HuH-7.5 (cell line): ENCODE data around the gene ARHGEF16.

Source experiments
- DNase-seq: peaks from one replicate; pipeline ENCODE4 v3.0.0; 2011; ENCODE audit warnings: low spot score

The ARHGEF16 gene

DNA sequence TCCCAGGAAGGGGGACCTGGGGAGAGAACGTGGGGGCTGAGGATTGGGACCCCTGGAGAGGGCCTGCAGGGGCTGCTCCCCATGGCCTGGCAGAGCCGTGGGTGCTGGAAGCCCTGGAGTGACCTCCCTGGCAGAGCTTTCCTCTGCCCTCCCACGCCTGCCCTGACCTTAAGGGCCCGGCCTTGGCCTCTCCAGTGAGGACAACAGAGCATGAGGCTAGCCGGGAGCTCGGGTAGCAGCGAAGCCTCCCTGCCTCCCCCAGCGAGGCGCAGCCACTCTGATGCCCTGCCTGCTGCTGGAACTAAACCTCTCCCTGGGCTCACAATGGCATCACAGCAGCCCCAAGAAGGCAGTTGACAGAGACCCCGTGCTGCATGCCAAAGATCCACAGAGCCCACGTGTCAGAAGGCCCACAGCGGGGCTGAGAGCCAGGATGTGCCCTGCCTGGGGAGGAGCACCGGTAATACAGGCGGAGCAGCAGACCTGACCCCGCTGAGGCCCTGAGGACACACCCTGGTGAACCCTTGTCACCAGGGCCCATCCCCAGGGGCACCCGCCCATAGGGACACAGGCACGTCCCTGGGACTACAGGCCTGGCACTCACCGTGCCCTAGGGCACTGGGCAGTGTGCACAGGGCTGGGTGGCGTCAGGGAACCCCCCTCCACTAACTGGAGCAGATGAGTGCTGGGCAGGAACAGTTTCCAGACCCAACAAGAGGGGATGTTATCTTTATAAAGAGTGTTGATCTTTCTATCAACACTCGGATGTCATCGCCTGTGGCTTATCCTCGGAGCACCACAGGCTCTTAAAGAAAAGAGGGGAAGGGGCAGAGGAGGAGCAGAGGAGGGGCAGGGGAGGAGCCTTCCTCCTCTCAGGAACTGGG is 48.4 kb downstream of the ARHGEF16 start:
- DNase-seq, result no peak

DNA sequence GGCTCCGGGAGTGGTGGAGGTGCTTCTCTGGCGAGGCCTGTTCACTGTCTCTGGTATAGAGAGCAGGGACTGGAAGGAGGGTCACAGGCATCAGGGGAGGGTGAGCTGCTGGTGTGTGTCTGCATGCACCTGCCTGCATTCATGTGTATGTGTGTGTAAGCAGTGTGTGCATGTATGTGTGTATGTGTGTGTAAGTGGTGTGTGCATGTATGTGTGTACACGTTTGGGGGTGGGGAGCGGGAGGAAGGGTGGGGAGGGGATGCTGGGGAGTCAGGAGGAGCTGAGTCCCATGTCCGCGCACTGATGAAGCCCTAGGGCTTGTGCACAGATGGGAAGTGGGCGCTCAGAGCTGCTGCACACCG is 49.0 kb downstream of the ARHGEF16 start:
- DNase-seq, result no peak

DNA sequence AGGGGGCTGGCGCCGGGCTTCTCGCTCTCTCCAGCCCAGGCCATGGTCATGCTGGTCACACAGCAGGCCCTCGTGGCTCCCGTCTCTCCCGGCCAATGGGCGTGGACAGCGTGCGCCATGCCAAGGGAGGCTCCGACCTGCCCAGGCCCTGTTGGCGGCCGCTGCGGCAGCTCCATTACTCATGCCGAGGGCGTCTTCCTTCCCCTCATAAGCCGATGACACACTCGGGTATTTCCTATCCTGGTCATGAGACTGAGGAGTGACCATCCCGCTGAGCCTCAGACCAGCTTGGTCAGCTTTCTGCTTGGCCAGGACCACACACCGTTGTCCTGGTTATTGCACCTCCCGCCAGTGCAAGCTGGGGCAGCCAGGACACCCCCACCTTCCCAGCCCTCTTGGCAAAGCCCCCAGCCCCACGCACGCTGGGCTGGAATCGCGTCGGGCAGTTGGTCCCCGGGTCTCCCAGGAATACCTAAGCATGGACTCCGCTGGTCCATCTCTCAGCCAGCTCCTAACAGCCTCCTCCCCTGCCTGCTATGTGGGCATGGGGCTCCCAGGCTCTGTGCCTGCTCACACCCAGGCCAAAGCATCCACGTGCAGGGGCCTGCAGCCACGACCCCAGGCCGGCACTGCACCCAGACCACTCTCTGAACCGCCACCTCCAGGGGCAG is 49.8 kb downstream of the ARHGEF16 start:
- DNase-seq, result no peak

DNA sequence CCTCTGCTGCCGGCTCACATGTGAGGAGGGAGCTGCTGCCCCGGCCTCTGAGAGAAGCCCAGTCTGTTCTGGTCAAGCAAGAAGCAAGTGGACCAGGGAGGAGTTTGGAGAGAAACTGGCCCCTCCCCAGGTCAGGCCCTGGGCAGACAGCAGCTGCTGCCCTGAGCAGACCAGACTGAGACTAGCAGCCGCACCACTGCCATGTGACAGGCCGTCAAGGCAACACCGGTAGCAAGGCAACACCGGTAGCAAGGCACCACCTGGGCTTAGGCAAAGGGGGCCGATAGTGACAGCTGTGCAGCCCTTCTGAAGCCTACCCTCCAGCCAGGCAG is 50.3 kb downstream of the ARHGEF16 start:
- no peak for DNase-seq

DNA sequence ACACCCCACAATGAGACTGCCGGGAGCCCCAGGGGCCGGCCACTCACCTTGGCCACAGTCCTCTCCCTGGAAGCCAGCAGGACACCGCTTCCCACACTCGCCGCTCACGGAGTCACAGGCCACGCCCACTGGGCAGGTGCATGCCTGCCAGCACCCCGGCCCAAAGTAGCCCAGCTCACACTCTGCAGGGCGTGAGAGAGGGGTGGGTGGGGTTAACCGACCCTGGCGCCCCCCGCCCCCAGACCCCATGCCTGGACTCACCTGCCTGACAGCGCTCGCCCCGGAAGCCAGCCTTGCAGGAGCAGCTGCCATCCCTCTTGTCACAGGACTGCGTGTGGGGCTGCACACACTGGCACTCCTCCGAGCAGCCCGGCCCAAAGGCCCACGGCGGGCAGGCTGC is 50.7 kb downstream of the ARHGEF16 start:
- no peak for DNase-seq

DNA sequence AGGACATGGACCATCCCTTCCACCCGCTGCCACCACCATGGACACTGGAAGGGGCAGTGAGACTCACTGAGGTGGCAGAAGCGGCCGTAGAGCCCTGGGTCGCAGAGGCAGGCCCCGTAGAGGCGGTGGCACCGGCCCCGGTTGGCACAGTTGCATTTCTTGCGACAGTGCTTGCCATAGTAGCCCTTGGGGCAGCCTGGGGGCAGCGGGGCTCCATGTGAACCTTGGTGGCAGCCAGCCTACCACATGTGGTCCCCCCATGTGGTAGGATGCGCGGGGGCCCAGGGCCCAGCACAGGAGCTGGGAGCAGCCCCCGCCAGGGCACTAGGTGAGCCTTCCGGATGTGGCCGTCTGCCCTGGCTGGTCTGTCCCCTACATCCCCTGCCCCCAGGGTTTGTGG is 51.6 kb downstream of the ARHGEF16 start:
- DNase-seq, result no peak

DNA sequence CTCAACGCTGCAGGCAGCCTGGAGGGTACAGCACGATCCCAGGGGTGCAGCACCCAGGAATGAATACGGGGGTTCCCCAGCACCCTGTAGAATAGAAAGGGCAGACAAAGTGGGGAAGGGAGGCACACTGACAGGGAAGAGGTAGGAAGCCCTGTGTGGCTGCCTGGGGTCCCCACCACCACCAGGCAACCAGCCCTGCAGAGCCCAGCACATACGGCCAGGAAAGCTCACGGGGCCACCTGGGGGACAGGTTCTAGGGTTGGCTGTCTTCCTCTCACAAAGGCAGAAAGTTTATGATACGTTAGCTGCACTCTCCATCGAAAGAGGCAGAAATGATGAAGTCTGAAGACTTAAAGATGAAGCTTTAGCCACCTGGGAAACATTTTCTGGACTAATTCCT is 52.5 kb downstream of the ARHGEF16 start:
- DNase-seq, result no peak

DNA sequence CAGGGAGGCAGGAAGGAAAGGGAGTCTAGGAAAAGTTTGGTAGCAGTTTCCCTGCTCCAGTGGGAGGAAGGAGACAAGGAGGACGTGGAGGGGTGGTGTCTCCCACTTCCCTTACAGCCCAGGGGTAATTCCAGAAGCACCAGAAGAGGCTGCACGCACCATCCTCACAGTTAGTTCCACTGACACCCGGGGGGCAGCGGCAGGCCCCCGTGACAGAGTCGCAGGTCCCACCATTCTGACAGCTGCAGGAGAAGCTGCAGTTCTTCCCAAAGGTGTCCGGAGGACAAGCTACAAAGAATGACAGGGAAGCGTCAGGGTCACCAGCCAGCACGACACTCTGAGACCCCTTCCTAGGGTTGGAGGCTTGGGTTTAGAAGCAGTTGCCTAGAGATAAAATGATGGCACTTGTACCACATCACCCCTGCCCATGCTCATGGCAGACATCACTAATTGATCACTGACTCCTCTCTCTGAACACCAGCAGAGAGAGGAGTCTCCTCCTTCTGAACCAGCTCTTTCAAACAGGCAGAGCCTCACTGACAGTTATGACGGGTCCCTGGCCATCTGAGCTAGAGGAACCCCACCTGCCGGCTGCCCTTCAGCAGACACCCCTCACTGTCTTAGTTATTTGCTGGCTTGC is 53.3 kb downstream of the ARHGEF16 start:
- no peak for DNase-seq

DNA sequence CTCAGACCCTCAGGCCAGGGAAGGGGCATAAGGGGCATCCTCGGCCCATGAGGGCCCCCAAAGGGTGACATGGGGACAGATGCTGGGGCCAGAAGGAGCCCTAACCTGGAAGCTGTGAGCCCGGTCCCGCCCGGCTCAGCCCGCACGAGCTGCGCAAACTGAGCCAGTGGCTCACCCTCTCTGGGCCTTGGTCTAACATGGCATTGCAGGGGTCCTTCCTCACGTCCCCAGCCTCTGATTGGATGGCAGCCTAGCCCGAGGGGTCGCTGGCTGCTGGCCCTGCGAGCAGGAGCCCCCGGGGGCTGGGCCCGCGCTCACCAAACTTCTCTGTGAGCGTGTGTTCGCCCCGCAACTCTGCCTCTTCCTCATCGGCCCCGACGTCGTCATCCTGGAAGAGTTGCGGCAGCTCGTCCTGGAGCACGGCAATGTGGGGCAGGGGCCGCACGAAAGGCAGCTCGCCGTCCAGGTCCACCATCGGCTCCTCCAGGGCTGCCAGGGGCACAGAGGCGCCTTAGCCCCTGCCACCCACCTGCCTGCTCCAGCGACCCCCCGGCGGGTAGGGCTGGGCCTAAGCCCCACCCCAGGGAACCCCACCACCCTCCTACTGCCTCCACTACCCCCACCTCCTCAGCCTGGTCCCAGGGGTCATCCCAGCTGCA is 54.4 kb downstream of the ARHGEF16 start:
- DNase-seq, result no peak

DNA sequence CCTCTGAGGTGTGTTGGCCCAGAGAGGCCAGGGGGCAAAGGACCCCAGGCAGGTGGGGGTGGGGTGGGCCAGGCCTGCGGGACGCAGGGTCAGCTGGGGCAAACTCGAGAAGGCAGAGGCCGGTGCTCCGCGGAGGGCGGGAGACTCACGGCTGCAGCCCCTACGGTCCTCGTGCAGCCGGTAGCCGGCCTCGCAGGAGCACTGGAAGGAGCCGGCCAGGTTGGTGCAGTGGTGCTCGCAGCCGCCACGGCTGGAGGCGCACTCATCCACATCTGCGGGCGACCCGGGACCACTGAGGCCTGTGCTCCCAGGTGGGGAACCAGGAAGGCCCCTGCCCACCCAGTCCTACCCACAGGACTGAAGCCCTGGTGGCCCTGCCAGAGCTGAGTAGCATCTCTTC is 55.3 kb downstream of the ARHGEF16 start:
- no peak for DNase-seq

DNA sequence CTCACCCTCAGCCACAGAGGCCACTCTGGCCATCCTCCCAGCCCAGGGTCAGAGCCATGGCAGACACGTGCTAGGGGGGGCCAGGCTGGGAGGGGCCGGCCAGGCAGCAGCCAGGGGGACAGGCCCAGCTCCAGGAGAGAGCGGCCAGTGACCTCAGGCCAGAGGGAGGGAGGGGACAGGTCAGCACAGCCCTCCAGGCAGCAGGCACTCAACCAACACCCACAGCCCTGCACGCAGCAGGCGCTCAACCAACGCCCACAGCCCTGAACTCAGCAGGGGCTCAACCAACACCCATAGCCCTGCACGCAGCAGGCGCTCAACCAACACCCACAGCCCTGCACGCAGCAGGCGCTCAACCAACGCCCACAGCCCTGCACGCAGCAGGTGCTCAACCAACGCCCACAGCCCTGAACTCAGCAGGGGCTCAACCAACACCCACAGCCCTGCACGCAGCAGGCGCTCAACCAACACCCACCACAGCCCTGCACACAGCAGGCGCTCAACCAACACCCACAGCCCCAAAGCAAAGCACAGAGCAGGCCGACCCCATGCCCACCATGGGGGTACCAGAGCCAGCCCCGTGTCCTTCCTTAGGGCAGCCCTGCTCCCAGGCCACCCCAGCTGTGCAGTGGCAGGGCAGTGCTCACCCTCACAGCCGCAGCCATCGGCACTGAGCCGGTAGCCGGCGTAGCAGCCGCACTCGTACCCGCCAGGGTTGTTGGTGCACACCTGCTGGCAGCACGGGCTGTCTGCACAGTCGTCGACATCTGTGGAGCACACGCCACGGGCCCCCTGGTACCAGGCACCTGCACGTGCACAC is 55.9 kb downstream of the ARHGEF16 start:
- DNase-seq, result no peak

DNA sequence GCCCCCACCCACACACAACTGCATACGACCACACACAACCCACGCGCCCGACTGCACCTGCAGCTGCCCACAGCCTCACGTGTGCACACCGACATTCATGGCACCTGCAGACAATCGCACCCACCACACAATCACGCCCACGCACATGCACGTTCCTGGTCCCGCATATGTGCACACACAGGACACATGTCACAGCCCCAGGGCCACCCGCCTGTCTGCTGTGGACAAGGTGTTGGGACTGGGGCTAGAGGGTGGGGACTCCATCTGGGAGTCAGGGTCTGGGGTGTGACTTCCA is 56.4 kb downstream of the ARHGEF16 start:
- DNase-seq, result no peak

DNA sequence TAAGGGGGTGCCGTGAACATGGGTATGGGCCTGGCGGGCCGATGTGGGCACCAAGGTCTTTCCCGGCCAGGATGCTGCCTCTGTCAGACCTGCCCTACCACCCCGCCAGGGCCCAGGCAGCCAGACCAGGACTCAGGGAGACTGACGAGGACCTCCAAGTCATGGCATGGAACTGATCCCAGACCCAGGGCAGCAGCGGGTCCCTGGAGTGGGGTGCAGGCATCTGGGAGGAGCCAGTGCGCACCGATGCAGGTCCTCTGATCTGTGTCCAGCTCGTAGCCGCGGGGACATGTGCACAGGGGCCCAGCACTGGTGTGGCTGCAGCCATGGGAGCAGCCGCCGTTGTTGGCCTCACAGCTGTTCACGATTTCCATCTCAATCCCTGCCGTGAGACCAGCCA is 56.8 kb downstream of the ARHGEF16 start:
- no peak for DNase-seq

DNA sequence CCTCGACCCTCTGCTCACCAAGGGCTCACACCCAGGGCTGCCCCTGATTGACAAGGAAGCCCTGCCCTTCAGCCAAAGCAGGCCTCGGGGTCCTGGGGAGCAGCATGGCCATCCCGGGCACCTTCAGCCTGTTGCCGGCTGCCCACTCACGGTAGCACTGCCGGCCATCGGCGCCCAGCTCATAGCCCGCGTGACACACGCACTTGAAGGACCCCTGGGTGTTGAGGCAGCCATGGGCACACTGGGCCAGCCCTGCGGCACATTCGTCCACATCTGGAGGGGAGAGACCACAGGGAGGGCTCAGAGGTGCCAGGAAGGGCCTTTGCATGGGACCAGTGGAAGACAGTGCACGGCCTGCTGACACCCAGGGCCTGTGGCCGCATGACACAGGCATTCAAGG is 57.4 kb downstream of the ARHGEF16 start:
- no peak for DNase-seq

DNA sequence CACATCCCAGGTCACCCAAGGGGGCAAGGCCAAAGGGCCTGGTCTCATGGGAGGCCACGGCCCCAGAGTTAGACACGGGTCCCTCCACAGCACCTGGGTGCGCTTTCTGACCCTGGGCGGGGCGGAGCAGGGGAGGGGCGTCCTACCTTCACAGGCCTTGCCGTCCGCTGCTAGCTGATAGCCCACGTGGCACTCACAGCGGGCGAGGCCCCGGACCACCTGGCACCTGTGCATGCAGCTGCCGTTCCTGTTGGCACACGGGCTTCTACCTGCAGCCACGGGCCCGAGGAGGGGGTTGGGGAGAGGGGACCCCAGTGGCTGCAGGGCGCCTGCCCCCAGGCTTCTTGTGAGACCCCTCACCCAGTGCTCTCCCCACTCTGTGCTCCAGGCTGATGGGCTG is 59.9 kb downstream of the ARHGEF16 start:
- no peak for DNase-seq

DNA sequence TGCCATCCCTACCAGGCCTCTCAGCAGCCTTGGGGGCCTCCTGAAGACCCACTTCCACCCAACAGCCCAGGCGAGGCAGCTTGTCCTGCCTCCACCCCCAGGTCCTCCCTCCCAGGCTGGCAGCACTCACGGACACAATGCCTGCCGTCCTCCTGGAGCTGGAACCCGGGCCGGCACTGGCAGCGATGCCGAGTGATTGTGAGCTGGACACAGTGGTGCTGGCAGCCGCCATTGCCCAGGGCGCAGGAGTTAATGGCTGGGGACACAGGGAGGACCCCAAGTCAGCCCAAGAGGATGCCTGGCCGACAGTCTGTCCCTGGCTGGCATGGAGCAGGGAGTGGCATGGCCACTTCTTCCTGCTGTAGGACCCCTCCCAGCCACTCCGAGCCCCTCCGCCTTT is 60.8 kb downstream of the ARHGEF16 start:
- DNase-seq, result no peak

DNA sequence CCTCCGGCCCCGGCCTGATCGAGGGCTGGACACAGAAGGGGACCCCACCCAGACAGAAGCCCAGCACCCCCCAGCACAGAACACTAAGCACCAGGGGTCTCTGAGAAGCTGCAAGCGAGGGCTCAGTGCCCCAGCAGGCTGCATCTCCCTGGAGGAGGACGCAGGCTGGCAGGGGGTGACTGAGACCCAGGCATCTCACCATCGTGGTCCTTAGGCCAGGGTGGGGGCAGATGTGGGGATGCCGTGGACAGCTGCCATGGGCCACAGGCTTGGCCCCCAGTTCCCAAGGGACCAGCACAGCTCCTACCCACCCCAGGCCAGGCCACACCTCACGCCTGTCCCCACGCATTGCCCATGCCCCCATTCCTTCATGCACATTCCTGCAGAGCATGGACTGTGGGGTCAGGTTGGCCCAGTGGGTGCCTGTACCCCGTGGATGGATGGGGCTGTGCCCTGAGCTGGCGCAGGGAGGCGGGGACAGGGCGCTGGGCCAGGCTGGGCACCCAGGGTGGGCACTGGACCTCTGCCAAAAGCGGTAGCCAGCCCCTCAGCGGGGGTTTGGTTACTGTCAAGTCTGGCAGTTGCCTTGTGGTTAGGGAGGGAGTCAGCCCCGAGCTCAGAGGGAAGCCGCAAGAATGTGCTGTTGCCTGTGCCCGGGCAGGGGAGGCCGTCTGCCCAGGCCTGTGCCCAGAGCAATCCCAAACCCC is 61.5 kb downstream of the ARHGEF16 start:
- no peak for DNase-seq

DNA sequence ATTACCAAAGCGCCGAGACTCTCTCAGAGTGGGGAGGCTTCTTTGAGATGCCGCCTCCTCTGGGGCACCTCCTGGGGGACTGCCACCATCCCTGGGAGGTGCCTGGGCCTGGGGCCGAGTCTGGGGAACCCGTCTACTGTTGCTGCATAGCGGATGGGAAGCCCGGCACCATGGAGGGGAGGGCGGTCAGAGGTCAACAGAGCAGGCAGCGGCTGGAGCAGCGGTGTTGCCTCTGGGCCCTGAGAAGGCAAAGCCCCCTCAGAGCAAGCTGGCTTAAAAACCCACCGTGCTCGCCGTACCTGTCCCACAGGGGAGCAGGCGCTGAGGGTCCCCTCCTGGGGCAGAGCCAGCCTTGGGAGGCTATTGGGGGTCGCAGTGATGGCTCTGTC is 62.0 kb downstream of the ARHGEF16 start:
- DNase-seq, result no peak

DNA sequence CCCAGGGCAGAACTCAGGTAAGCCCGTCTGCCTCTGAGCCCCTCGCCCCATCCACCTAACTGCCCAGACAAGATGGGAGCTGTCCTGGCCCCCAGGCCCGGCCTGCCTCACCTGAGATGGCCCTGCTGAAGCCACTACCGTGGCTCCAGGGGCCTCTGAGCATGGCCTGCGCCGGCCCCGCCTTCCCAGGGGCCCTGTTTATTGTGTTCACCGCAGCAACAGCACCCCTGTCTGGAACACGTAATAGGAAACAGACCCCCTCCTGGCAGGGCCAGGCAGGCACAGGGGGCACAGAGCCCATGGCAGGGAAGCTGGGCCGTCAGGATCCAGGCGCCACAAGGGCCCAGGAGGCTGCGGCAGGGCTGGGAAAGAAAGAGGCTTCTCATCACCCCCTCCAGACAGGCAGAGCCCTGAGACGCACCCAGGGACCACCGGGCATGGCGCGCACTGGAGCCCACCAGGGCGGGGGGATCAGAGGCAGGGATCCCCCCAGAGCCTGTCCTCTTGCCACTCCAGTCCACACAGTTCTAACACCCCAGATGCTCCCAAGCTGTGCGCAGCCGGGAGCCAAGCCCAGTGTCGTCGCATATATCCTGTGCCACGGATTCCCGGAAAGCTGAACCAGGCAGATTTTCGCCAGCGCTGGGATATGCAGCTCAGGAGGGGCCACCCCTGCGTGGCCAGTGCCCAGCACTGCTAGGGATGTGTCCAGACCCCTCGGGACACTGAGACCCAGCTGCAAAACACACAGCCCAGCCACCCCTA is 62.6 kb downstream of the ARHGEF16 start:
- DNase-seq, result no peak

DNA sequence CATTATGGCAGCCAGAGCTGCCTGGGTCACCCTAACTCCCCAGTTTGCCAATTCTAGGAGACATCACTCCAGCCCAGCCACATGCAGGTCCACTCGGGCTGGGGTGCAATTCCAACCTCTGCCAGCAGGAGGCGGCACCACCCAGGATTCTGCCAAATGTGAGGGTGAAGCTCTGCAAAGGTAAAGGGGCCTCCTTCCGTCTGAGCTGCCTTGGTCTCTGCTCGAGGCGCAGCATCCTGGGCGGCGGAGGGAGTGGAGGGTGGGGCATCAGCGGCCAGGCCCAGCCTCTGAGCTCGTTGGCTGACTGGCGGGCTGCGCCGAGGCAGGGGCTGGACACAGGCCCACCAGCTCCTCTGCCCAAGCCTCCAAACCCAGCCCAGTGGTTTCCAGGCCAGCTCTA is 63.8 kb downstream of the ARHGEF16 start:
- no peak for DNase-seq

DNA sequence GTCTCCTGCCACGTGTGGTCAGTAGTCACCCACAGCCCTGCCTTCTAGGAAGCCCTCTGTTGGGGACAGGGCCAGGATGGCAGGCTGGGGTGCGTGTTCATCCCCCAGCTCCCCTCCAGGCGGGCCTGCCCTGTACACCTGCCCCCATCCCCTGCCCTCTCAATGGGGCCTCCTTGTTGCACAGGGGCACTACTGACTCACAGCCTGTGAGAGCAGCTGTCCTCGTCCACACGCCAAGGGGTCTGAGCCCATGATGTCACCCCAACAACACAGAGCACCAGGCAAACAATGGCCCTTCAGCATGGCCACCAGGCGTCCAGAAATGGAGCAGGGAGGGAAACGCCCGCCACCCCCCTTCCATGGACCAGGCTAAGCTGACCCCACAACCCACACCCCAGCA is 64.3 kb downstream of the ARHGEF16 start:
- no peak for DNase-seq
